ACC112 (cell line): ENCODE data around the gene BEGAIN.
"Not testable (repeated sequence)": the region's sequence is repeated elsewhere in the genome, so short reads cannot be mapped to it uniquely, and the experiment has no call there.

ENCODE experiments used
- H2AFZ ChIP-seq: fragments of 200-600 bp; sonication (generic); one replicate; pipeline ENCODE4 v1.6.0; 2017; ENCODE audit warnings: antibody characterized with exemption, low read length; ENCODE audit not compliant: unreplicated experiment
- H3K27ac ChIP-seq: fragments of 200-600 bp; sonication (generic); 2 replicates; pipeline ENCODE4 v1.5.1; 2014; ENCODE audit warnings: low read depth, mild to moderate bottlenecking, antibody characterized with exemption, low read length, moderate library complexity
- H3K27me3 ChIP-seq: fragments of 200-600 bp; sonication (generic); 2 replicates; pipeline ENCODE4 v1.6.1; 2014; ENCODE audit warnings: mild to moderate bottlenecking, antibody characterized with exemption, low read length, moderate library complexity, mixed read lengths; ENCODE audit not compliant: insufficient read depth
- H3K36me3 ChIP-seq: fragments of 200-600 bp; sonication (generic); 2 replicates; pipeline ENCODE4 v1.6.1; 2016; ENCODE audit warnings: mild to moderate bottlenecking, antibody characterized with exemption, low read length, moderate library complexity, mixed read lengths; ENCODE audit not compliant: insufficient read depth
- H3K4me1 ChIP-seq: fragments of 200-600 bp; sonication (generic); one replicate; pipeline ENCODE4 v1.6.1; 2016; ENCODE audit warnings: low read length, mixed read lengths; ENCODE audit not compliant: insufficient read depth, unreplicated experiment, control insufficient read depth
- H3K4me3 ChIP-seq: fragments of 200-600 bp; sonication (generic); 2 replicates; pipeline ENCODE4 v1.5.1; 2014; ENCODE audit warnings: mild to moderate bottlenecking, low read depth, low read length
- H3K79me2 ChIP-seq: fragments of 200-600 bp; sonication (generic); one replicate; pipeline ENCODE4 v1.6.0; 2016; ENCODE audit warnings: low read length; ENCODE audit not compliant: control insufficient read depth, unreplicated experiment, insufficient read depth

The BEGAIN gene

DNA sequence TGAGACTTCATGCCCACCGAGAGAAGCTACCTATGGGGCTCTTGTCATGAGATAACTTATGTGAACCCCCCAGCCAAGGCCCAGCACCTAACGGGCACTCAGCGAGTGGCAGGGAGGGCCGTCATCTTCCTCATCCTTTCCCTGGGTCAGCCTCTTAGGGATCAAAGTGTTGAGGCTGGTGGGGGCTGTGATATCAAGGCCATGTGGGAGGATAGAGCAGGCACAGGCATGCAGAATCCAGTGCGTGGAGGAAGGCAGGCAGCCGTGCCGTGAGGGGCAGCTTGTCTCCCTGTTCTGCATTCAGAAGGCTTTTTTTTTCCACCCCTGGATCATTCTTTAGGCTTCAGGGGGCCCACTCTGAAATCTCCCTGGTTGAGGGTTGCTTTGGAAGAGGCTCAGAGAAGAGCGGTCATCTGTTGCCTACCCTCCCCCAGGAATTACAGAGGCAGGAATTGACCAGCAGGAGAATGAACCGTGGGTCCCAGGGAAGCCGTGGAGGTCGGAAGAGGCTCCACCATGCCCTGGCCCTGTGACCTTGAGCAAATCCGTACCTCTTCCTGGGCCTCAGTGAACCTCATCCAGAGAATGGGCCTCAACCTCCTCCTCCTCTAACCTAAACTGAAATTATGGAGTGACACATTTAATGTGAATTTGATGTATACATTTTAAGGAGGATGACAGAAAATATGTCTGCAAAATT lies 62.8 kb downstream of the BEGAIN start:
- Histone ChIP-seq H3K27ac (no peak overlapping the region), H3K36me3 (peaks cover 5% of the 10 kb centered on the region; the same call in 1 of the 2 replicates), H3K4me1 (no peaks in the 10 kb centered on the region), H3K4me3 (no peak overlapping the region), H3K27me3 (no peaks in the 10 kb centered on the region), H2AFZ (no peak overlapping the region), H3K79me2 (no peaks in the 10 kb centered on the region)

DNA sequence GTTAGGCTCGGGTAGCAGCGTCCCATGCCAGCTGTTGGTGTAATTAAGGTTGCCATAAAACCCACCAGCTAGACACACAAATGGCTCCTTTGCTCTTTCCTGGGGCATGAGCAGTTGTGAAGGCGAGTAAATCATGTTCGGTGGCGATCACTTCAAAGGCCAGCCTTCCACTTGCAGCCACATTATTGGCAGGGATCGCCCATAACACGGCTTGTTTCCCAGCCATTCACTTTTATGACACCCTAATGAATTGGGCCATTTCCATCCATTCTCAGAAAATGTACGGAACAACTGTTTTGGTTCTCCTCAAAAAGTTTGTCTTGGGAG lies 63.4 kb downstream of the BEGAIN start:
- Histone ChIP-seq H3K36me3 (peaks cover 5% of the 10 kb centered on the region; the same call in 1 of the 2 replicates), H2AFZ (no peak overlapping the region), H3K27ac (no peak overlapping the region)

DNA sequence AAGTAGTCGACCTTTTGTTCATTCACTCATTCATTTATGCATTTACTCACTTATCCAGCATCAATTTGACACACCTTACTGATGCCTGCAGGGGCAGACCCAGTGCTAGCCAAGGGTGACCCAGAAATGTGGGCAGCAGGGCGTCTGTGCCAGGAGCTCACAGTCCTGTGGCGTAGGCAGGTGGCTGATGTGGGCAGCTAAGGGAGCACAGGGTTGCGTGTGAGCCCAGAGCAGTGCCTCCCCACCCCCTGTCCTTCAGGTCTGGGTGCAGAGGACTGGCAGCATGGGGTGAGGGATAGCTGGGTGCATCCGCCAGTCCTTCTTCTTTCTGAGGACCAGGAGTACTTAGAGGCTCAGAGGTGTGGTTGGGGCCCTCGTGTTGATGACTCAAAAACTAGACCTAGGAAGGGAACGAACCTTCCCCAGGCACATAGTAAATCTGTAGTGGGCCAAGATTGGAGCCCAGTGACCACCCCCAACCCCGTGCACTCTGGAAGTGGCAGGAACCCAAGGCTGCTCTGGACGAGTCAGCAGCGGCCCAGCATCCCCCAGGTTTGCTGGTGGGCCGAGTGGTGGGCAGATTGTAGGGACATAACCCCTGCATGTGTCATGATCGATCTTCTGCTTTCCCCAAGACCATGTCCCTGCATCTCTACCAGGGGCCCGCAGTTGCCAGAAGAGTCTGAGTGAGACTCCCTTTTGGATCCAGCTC lies 63.9 kb downstream of the BEGAIN start:
- Histone ChIP-seq H2AFZ (no peak overlapping the region), H3K4me1 (no peaks in the 10 kb centered on the region), H3K27me3 (no peaks in the 10 kb centered on the region), H3K4me3 (no peak overlapping the region), H3K79me2 (no peaks in the 10 kb centered on the region), H3K27ac (no peak overlapping the region), H3K36me3 (peaks cover 5% of the 10 kb centered on the region; the same call in 1 of the 2 replicates)

More for the DNA sequence above, 63.4 kb downstream of the BEGAIN start:
- Histone ChIP-seq H3K27me3 (no peaks in the 10 kb centered on the region), H3K4me3 (no peak overlapping the region), H3K4me1 (no peaks in the 10 kb centered on the region), H3K79me2 (no peaks in the 10 kb centered on the region)

DNA sequence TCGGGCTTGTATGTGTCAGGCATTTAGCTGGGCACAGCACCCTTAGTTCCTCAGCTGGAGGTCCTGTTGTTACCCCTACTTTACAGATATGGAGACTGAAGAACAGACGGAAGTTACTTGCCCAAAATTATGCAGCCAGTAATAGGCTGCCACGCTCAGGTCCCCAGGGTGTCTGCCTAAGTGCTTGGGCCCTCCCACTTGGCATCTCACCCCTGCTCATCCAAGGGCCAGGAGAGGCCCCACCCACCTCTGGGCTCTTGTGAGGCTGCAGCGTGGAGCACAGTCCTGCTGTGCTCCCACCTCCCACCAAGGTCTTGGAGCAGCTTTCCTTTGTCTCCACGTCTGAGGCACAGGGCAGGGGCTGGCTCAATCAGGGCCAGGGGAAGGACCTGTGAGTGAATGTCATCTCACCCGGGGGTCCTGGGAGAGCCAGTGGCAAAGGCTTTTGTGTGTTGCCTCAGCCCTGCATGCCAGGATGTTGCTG lies 64.6 kb downstream of the BEGAIN start:
- Histone ChIP-seq H3K79me2 (no peaks in the 10 kb centered on the region), H3K27ac (no peak overlapping the region), H3K36me3 (peaks cover 5% of the 10 kb centered on the region; the same call in 1 of the 2 replicates), H3K4me3 (no peak overlapping the region), H2AFZ (no peak overlapping the region), H3K27me3 (no peaks in the 10 kb centered on the region), H3K4me1 (no peaks in the 10 kb centered on the region)

DNA sequence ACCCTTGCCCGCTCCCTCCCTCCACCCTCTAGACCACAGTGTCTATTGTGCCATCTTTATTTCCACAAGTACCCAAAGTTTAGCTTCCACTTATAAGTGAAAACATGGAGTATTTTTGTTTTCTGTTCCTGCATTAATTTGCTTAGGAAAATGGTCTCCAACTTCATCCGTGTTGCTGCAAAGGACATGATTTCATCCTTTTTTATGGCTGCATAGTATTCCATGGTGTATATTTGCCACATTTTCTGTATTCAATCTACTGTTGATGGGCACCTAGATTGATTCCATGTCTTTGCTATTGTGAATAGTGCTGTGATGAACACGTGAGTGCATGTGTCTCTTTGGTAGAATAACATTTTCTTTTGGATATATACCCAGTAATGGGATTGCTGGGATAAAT lies 81.2 kb downstream of the BEGAIN start:
- H3K4me1 ChIP-seq, H2AFZ ChIP-seq, H3K4me3 ChIP-seq, H3K79me2 ChIP-seq, H3K27me3 ChIP-seq, H3K27ac ChIP-seq, H3K36me3 ChIP-seq: not testable (repeated sequence)

- H3K27me3 ChIP-seq: no peaks in the 10 kb centered on the region
- no peak overlapping the region for H3K4me3 ChIP-seq
- peaks cover 5% of the 10 kb centered on the region; the same call in 1 of the 2 replicates for H3K36me3 ChIP-seq
- no peaks in the 10 kb centered on the region for H3K79me2 ChIP-seq
- no peak overlapping the region for H2AFZ ChIP-seq
- no peaks in the 10 kb centered on the region for H3K4me1 ChIP-seq
- no peak overlapping the region for H3K27ac ChIP-seq
Observed at GRCh38 chr14:100504372-100505078, 82.7 kb downstream of the BEGAIN start.

DNA sequence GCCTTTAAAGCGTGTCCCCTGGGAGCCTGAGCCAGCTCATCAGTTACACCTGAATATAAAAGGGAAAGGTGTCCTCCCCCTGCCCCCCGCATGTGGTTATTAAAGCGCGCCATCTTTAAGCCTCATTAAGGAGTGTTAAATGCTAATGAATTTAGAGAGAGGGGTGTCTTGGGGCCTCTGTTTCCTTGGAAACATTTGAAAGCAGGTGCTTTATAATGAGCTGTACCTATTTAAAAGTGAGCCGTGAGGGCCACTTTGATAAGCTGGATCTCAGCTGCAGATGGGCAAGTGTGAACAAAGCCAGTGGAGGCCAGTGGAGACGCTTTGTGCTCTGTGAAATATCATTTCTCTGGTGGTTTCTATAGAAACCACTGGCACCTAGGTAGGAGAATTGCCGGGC lies 84.0 kb downstream of the BEGAIN start:
- Histone ChIP-seq H3K27me3 (no peaks in the 10 kb centered on the region), H2AFZ (no peak overlapping the region), H3K36me3 (peaks cover 5% of the 10 kb centered on the region; the same call in 1 of the 2 replicates), H3K4me3 (no peak overlapping the region), H3K4me1 (no peaks in the 10 kb centered on the region), H3K27ac (no peak overlapping the region), H3K79me2 (no peaks in the 10 kb centered on the region)

DNA sequence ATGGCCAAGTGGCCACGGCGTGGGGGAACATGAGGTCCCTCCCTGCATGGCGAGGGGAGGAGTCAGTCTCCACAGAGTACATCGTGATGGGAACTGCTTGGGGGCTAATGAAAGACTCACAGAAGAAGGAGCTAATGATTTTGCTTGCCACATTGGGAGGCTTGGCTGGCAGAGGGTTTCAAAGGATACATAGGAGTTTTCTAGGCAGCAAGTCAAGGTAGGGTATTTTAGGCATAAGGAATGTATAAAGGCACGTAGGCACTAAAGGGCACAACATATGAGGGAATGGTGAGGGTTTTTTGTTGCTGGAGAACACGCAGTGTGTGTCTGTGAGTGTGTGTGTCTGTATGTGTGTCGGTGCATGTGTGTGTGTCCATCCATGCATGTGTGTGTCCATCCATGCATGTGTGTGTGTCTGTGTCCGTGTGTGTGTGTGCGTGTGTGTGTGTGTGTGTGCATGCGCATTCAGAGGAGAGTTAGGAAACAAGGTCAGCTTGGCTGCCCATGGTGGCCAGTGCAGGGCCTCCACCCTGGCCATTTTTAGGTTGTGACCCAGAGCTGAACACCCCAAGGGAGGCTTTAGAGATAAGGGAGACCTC lies 84.5 kb downstream of the BEGAIN start:
- Histone ChIP-seq H3K4me1 (no peaks in the 10 kb centered on the region), H3K27me3 (no peaks in the 10 kb centered on the region), H3K4me3 (no peak overlapping the region), H2AFZ (no peak overlapping the region), H3K36me3 (peaks cover 5% of the 10 kb centered on the region; the same call in 1 of the 2 replicates), H3K79me2 (no peaks in the 10 kb centered on the region), H3K27ac (no peak overlapping the region)

DNA sequence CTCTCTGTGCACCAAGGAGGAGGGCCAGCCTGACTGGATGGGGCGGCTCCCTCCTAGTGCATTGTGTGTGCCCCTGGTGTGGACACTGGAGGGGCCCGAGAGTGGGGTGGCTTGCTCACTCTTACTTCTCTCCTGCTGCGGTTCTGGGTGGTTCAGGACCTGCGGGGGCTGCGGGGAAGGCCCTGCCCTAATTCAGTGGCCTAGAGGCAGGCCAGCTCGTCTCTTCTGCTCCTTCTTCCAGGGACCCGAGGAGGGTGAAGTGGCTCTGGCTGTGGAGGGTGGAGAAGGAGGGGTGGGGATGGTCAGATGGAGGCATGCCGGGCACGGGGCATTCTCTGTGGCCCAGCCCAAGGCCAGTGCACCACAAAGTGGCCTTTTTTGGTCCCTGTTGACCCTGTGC lies 87.1 kb downstream of the BEGAIN start:
- Histone ChIP-seq H3K36me3 (peaks cover 8% of the 10 kb centered on the region; the same call in 1 of the 2 replicates), H3K27ac (no peak overlapping the region), H3K27me3 (no peaks in the 10 kb centered on the region), H3K4me1 (no peaks in the 10 kb centered on the region), H3K4me3 (no peak overlapping the region), H3K79me2 (no peaks in the 10 kb centered on the region), H2AFZ (no peak overlapping the region)

- Histone ChIP-seq H3K27ac (no peak overlapping the region), H3K4me1 (no peaks in the 10 kb centered on the region), H3K79me2 (no peaks in the 10 kb centered on the region), H3K27me3 (no peaks in the 10 kb centered on the region), H3K4me3 (no peak overlapping the region), H3K36me3 (0 out of 2 replicates have a peak, but pooled peaks cover 3% of the 10 kb centered on the region), H2AFZ (no peak overlapping the region)
Observed at GRCh38 chr14:100498068-100498467, 89.1 kb downstream of the BEGAIN start.
